ENCODE measurements around the gene NEDD4. TPM values are rescaled to one million over a fixed set of nuclear protein-coding genes. Genes with fewer than 3 reads are reported as not detected.

The NEDD4 gene
- total RNA-seq, 1 experiment from 2014 or later = 57.7 TPM

GRCh38 chr15:55917881-55918296 is 75.5 kb downstream of the NEDD4 start:
- H3K27ac Mint-ChIP-seq (ENCODE audit: low read depth, unreplicated experiment) = peak overlapping the region; percentile 67
- peaks cover 17% of the 10 kb centered on the region for H3K4me1 Mint-ChIP-seq (ENCODE audit: insufficient read depth, unreplicated experiment)
- H3K36me3 Mint-ChIP-seq (ENCODE audit: insufficient read depth, unreplicated experiment) = peaks cover 4% of the 10 kb centered on the region
- peak; percentile 52 for TF ChIP-seq CTCF (IDR thresholded peaks at IDR 0.05; ENCODE audit: unreplicated experiment)
- H3K4me3 Mint-ChIP-seq (ENCODE audit: unreplicated experiment) = no peak overlapping the region
- CTCF ChIA-PET = interaction anchor here (0.6 to 5.3 kb wide), 24 partner anchors 8 to 382 kb away, joined by 3 to 59 read pairs (median 5); partner anchors contain the start of gene NEDD4
- no peaks in the 10 kb centered on the region for H3K27me3 Mint-ChIP-seq (ENCODE audit: insufficient read depth, unreplicated experiment)
- peak; percentile 88 for DNase-seq (ENCODE audit: unreplicated experiment)
- BruUV-seq (replicated peaks) = no TSS peak
- H3K9me3 Mint-ChIP-seq (ENCODE audit: unreplicated experiment) = no peaks in the 10 kb centered on the region
- intact Hi-C loops (cut with micrococcal nuclease) = loop anchor here (1.0 to 5.0 kb wide), 5 partner anchors 71 to 324 kb away; partner anchors contain the start of genes NEDD4 and RFX7
- POLR2A ChIA-PET = interaction anchor here (0.6 to 5.7 kb wide), 27 partner anchors 9 to 511 kb away, joined by 3 to 99 read pairs (median 5); partner anchors contain the start of gene NEDD4

GRCh38 chr15:55916666-55917409 is 76.6 kb downstream of the NEDD4 start:
- DNase-seq (ENCODE audit: unreplicated experiment) = peak; percentile 74
- H3K27ac Mint-ChIP-seq (ENCODE audit: low read depth, unreplicated experiment) = peak overlapping the region; percentile 87
- no peaks in the 10 kb centered on the region for H3K9me3 Mint-ChIP-seq (ENCODE audit: unreplicated experiment)
- peak overlapping the region; percentile 87 for H3K4me3 Mint-ChIP-seq (ENCODE audit: unreplicated experiment)
- TF ChIP-seq CTCF (IDR thresholded peaks at IDR 0.05; ENCODE audit: unreplicated experiment) = no peak
- intact Hi-C loops (cut with micrococcal nuclease) = loop anchor here (1.0 to 5.0 kb wide), 5 partner anchors 70 to 325 kb away; partner anchors contain the start of genes NEDD4 and RFX7
- peaks cover 22% of the 10 kb centered on the region for H3K4me1 Mint-ChIP-seq (ENCODE audit: insufficient read depth, unreplicated experiment)
- no peaks in the 10 kb centered on the region for H3K27me3 Mint-ChIP-seq (ENCODE audit: insufficient read depth, unreplicated experiment)
- POLR2A ChIA-PET = interaction anchor here (0.6 to 5.7 kb wide), 30 partner anchors 8 to 1468 kb away, joined by 3 to 99 read pairs (median 4); partner anchors contain the start of gene NEDD4
- no TSS peak for BruUV-seq (replicated peaks)
- CTCF ChIA-PET = interaction anchor here (0.6 to 5.3 kb wide), 25 partner anchors 9 to 381 kb away, joined by 3 to 59 read pairs (median 4); partner anchors contain the start of gene NEDD4
- H3K36me3 Mint-ChIP-seq (ENCODE audit: insufficient read depth, unreplicated experiment) = peaks cover 4% of the 10 kb centered on the region

- Mint-ChIP-seq H3K27ac (ENCODE audit: low read depth, unreplicated experiment) (peak overlapping the region; percentile 87), H3K4me1 (ENCODE audit: insufficient read depth, unreplicated experiment) (peaks cover 27% of the 10 kb centered on the region), H3K27me3 (ENCODE audit: insufficient read depth, unreplicated experiment) (no peaks in the 10 kb centered on the region), H3K4me3 (ENCODE audit: unreplicated experiment) (peak overlapping the region; percentile 87), H3K36me3 (ENCODE audit: insufficient read depth, unreplicated experiment) (peaks cover 12% of the 10 kb centered on the region), H3K9me3 (ENCODE audit: unreplicated experiment) (no peaks in the 10 kb centered on the region)
- TF ChIP-seq CTCF (IDR thresholded peaks at IDR 0.05; ENCODE audit: unreplicated experiment) = no peak
- no TSS peak for BruUV-seq (replicated peaks)
- DNase-seq (ENCODE audit: unreplicated experiment) = peak; percentile 58
- intact Hi-C loops (cut with micrococcal nuclease) = loop anchor here (2.0 to 5.0 kb wide), 4 partner anchors 69 to 326 kb away; partner anchors contain the start of genes NEDD4 and RFX7
- POLR2A ChIA-PET = interaction anchor here (0.6 to 5.7 kb wide), 24 partner anchors 7 to 456 kb away, joined by 3 to 99 read pairs (median 8); partner anchors contain the start of gene NEDD4
- CTCF ChIA-PET = interaction anchor here (0.8 to 5.3 kb wide), 16 partner anchors 8 to 269 kb away, joined by 3 to 59 read pairs (median 4); partner anchors contain the start of gene NEDD4
Measured at GRCh38 chr15:55915876-55916567, 77.4 kb downstream of the NEDD4 start.
